ENCODE results near the gene SETBP1.

GRCh38 chr18:44715245-44715644 lies 34.6 kb downstream of the SETBP1 start:
- no peak for TF ChIP-seq YY1 (IDR thresholded peaks at IDR 0.05; ENCODE audit: insufficient read depth, insufficient read length)
- TF ChIP-seq ZNF274 (IDR thresholded peaks at IDR 0.05; ENCODE audit: low read depth, low read length) = no peak
- TF ChIP-seq SUZ12 (IDR thresholded peaks at IDR 0.05; ENCODE audit: extremely low read depth, insufficient read depth, insufficient read length) = no peak
